GM08714 (cell line): ENCODE data around the gene FRMD5.

Experiments
- H3K4me3 ChIP-seq: fragments of 200-500 bp; sonication (Bioruptor generic); 2 replicates; pipeline ENCODE4 v1.5.1; 2014; ENCODE audit warnings: mild to moderate bottlenecking, low read length, inconsistent platforms
- ZNF274 ChIP-seq: IDR thresholded peaks from 2 replicates; pipeline ENCODE4 v1.6.1; 2012; ENCODE audit warnings: mild to moderate bottlenecking, low read depth, low read length

FRMD5 gene

GRCh38 chr15:44145495-44145894 lies 49.6 kb downstream of the FRMD5 start:
- no peak overlapping the region for H3K4me3 ChIP-seq
- no peak for TF ChIP-seq ZNF274

- TF ChIP-seq ZNF274: no peak
- no peak overlapping the region for H3K4me3 ChIP-seq
Measured at GRCh38 chr15:44144992-44145391, 50.1 kb downstream of the FRMD5 start.

- TF ChIP-seq ZNF274: no peak
- H3K4me3 ChIP-seq: no peak overlapping the region
Measured at GRCh38 chr15:44144184-44144583, 50.9 kb downstream of the FRMD5 start.

GRCh38 chr15:44137750-44138149 lies 57.3 kb downstream of the FRMD5 start:
- no peak for TF ChIP-seq ZNF274
- H3K4me3 ChIP-seq: no peak overlapping the region

- no peak overlapping the region for H3K4me3 ChIP-seq
- no peak for TF ChIP-seq ZNF274
Measured at GRCh38 chr15:44136991-44137477, 58.0 kb downstream of the FRMD5 start.

- H3K4me3 ChIP-seq: no peak overlapping the region
- TF ChIP-seq ZNF274: no peak
Measured at GRCh38 chr15:44132057-44132456, 63.0 kb downstream of the FRMD5 start.

- TF ChIP-seq ZNF274: no peak
- no peak overlapping the region for H3K4me3 ChIP-seq
Measured at GRCh38 chr15:44130778-44131177, 64.3 kb downstream of the FRMD5 start.

GRCh38 chr15:44129911-44130310 lies 65.2 kb downstream of the FRMD5 start:
- no peak overlapping the region for H3K4me3 ChIP-seq
- TF ChIP-seq ZNF274: no peak

GRCh38 chr15:44128443-44128842 lies 66.6 kb downstream of the FRMD5 start:
- no peak overlapping the region for H3K4me3 ChIP-seq
- TF ChIP-seq ZNF274: no peak

- no peak for TF ChIP-seq ZNF274
- no peak overlapping the region for H3K4me3 ChIP-seq
Measured at GRCh38 chr15:44125879-44126278, 69.2 kb downstream of the FRMD5 start.

GRCh38 chr15:44102675-44103254 lies 92.3 kb downstream of the FRMD5 start:
- no peak for TF ChIP-seq ZNF274
- no peak overlapping the region for H3K4me3 ChIP-seq

GRCh38 chr15:44101944-44102343 lies 93.1 kb downstream of the FRMD5 start:
- H3K4me3 ChIP-seq: no peak overlapping the region
- TF ChIP-seq ZNF274: no peak

- TF ChIP-seq ZNF274: no peak
- H3K4me3 ChIP-seq: no peak overlapping the region
Measured at GRCh38 chr15:44101286-44101685, 93.8 kb downstream of the FRMD5 start.

GRCh38 chr15:44099671-44100070 lies 95.4 kb downstream of the FRMD5 start:
- no peak overlapping the region for H3K4me3 ChIP-seq
- no peak for TF ChIP-seq ZNF274

GRCh38 chr15:44097552-44097951 lies 97.5 kb downstream of the FRMD5 start:
- H3K4me3 ChIP-seq: no peak overlapping the region
- no peak for TF ChIP-seq ZNF274

GRCh38 chr15:44096596-44096995 lies 98.5 kb downstream of the FRMD5 start:
- TF ChIP-seq ZNF274: no peak
- H3K4me3 ChIP-seq: no peak overlapping the region
